Keratinocyte (primary cell): ENCODE measurements around the gene PLXDC2.

ENCODE experiments used
- EZH2 ChIP-seq: IDR thresholded peaks from one replicate; pipeline ENCODE4 v1.6.1; 2012; ENCODE audit warnings: inconsistent platforms, mild to moderate bottlenecking, low read length, moderate library complexity
- TF ChIP-seq, protein P1 (sequence below), 3 experiments: IDR thresholded peaks in 1 of 3; conservative IDR thresholded peaks in 1 of 3; optimal IDR thresholded peaks in 1 of 3; 2 replicates in 2 of 3; 3 replicates in 1 of 3; pipeline versions ENCODE3 to v1.5.1; 2011; ENCODE audit warnings: low read length in 3 of 3, mild to moderate bottlenecking in 3 of 3, moderate library complexity in 2 of 3, control low read depth in 1 of 3, inconsistent platforms in 1 of 3; ENCODE audit not compliant: insufficient read depth in 2 of 3; ENCODE audit errors: extremely low read depth in 1 of 3

DNA sequence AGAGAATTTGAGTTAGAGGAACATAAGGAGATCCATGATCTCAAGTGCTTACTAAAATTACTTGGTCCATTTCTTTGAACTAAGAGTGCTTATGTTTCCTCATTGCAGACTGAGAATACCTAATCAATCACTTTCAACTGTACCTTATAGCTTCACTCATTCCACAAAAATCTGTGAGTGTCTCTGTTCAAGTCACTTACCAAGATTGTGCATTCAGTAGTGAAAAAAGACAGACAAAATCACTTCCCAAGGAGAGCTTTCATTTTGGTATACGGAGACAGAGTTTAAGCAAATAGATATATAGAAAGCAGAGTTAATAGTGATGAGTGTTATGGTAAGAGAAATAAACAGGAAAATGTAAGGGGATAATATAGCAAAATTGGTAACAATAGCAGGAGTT is 364.5 kb downstream of the PLXDC2 start:
- TF ChIP-seq EZH2, result no peak
- TF ChIP-seq, protein P1, sequence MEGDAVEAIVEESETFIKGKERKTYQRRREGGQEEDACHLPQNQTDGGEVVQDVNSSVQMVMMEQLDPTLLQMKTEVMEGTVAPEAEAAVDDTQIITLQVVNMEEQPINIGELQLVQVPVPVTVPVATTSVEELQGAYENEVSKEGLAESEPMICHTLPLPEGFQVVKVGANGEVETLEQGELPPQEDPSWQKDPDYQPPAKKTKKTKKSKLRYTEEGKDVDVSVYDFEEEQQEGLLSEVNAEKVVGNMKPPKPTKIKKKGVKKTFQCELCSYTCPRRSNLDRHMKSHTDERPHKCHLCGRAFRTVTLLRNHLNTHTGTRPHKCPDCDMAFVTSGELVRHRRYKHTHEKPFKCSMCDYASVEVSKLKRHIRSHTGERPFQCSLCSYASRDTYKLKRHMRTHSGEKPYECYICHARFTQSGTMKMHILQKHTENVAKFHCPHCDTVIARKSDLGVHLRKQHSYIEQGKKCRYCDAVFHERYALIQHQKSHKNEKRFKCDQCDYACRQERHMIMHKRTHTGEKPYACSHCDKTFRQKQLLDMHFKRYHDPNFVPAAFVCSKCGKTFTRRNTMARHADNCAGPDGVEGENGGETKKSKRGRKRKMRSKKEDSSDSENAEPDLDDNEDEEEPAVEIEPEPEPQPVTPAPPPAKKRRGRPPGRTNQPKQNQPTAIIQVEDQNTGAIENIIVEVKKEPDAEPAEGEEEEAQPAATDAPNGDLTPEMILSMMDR (optimal IDR thresholded peaks at IDR 0.05 in 1 of 3, IDR thresholded peaks at IDR 0.05 in 1 of 3, conservative IDR thresholded peaks at IDR 0.05 in 1 of 3; ENCODE audit: extremely low read depth in 1 of 3, insufficient read depth in 2 of 3, low read length in 3 of 3), result no peak
